DMS 273 treated with DMSO at 0.1 percent for 48 hours (cell line): ENCODE measurements around the gene TMEM11.

Experiments
- DNase-seq: peaks from one replicate; lab custom pipeline; 2025; lab: John Stamatoyannopoulos, UW

Gene TMEM11

GRCh38 chr17:21160401-21160800 lies 53.6 kb downstream of the TMEM11 start:
- DNase-seq = no peak

- DNase-seq = no peak
These were observed 56.2 kb downstream of the TMEM11 start for GRCh38 chr17:21157586-21158370.

- no peak for DNase-seq
These were observed 61.2 kb downstream of the TMEM11 start for GRCh38 chr17:21152731-21153130.

GRCh38 chr17:21149621-21150020 lies 64.3 kb downstream of the TMEM11 start:
- DNase-seq = no peak
